Hematopoietic multipotent progenitor cell treated with erythropoietin and hydrocortisone succinate and interleukin-3 and kit ligand, for 15 days (in vitro differentiated cells): ENCODE measurements around the gene SLC35D3.
"Not testable (repeated sequence)": the region's sequence is repeated elsewhere in the genome, so short reads cannot be mapped to it uniquely, and the experiment has no call there.

ENCODE experiments used
- DNase-seq: peaks from one replicate; pipeline ENCODE4 v3.0.0-alpha.2; 2015; ENCODE audit warnings: low spot score

Gene SLC35D3

DNA sequence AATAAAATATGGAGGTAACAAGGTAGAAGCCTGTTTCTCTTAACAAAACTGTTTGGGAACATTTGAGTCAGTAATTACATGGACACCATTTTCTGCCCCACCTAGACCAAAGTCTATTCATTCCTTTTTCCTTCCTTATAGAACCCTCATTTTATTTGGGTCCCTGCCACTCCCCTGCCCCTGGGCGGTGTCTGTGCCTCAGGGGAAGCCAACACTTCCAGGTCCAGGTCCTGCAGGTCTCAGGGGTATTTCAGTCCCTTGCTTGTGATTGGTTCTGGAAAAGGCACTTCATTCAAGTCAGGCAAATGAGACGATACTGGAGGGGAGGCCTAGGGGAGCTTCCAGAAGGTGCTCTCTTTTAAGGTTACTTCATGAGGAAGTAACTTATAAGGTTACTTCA lies 42.3 kb downstream of the SLC35D3 start:
- no peak for DNase-seq

DNA sequence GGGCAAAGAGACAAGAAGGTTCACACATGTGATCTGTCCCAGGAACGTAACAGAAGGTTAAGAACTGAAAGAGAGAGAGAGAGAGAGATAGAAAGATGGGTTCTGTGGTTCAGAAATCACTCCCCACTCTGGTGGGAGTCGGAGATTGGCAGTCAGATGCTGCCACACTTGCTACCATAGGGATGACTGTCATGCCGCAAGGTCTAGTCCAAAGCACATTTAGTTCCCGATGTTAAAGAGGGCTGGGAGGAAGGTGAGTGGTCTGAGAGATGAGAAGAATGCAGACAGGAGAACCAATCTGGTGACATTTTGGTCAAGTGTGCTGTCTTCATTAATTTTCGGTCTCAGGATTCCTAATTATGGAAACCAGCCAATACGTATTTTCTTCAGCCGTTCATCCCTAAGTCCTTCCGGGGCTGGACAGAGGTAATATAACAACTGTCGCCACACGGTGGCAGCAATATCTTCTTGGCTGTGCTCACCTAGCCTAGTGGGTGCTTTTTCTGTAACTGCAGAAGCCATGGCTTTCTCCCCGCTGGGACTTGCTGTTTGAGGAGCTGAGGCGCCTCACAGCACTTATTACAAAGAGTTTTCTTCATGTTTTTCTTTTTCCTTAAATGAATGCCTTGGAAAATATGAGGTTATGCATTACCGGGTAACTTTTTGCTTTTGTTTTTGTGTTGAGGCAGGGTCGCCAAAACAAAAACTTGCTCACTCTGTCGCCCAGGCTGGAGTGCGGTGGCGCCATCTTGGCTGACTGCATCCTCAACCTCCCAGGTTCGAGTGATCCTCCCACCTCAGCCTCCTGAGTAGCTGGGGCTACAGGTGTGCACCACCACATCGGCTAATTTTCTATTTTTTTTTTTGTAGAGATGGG lies 46.0 kb downstream of the SLC35D3 start:
- DNase-seq, result peak; percentile 42

DNA sequence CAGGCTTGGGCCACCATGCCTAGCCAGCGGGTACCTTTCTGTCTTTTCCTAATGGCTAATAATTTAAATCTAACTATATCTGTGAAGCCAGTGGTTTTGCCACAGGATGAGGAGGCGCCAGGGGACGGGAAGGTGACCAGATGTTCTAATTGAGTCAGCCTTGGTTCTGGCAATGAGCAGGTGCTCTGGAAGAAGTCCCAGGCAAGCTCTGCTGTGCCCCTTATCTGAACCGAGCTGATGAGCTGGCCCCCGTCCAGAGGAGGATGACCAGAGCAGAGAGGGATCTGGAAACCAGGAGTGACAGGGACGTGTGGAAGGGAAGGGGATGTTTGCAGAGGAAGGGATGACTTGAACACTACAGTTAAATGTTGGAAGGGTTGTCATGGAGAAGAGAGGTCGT lies 46.7 kb downstream of the SLC35D3 start:
- no peak for DNase-seq

DNA sequence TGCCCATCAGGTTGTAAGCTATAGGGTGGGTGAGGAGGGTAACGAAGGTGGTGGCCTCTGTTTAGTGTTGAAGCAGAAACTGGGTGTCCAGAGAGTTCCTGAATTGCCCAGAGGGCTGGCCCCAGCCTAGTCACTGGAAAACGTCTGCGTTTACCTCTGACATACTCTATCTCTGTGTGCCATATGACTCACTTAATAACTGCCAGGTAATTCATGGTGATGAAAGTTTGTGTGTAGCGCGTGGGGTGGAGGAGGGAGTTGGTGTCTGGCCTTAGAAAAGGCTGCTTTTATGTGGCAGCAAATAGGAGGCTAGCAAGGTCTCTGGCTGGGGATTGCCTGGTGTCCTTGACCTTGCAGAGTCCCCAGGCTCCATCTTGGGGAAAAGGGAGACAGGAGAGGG lies 47.3 kb downstream of the SLC35D3 start:
- DNase-seq, result no peak

DNA sequence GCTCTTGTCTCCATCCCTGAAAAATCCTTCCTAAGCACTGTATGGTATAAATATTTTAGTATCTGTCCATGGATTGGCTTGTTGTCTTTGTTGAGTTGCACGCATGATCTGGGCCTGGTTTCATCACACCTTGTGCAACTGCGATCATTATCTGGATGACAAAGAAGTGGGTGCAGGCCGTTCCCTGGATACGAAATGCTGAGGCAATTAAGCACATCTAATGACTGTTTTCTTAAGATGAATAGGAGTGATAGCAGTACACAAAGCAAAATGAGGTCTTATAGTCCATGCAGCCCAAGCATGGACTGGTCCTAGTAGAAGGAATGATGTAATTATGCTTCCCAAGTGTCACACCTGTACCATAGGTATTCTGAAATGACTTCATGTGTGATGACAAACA lies 47.8 kb downstream of the SLC35D3 start:
- DNase-seq, result no peak

DNA sequence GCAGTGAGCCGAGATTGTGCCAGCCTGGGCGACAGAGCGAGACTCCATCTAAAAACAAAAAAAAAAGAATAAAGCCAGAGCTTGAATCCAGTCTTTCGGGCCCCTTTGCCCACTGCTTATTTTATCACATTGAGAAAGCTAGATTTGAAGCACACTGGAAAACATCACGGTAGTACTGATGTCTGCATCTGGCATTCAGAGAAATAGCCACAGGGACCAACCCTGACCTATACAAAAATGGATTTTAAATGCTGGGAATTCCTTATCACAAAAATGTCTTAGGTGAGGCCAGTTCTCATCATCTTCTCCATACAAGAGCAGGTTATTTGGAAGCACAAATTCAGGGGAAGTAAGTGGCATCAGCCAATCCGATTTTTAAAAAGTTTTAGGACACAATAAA lies 49.5 kb downstream of the SLC35D3 start:
- no peak for DNase-seq

DNA sequence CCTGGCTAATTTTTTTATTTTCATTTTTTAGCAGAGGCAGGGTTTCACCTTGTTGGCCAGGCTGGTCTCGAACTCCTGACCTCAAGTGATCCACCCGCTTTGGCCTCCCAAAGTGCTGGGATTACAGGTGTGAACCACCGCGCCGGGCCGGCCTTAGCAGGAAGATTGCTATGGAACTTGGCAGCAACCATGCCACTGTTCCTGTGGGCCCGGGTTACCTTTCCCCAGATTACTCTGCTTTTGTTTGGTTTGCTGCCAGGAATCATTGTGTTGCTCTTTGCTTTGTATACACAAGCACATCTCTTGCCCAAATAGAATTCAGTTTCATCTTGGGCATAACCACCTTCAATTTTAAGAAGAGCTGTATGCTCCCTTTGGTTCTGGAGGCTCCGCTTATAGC lies 51.7 kb downstream of the SLC35D3 start:
- DNase-seq, result not testable (repeated sequence)
